Prostate gland (tissue), 2 donors: ENCODE measurements around the gene ILKAP. TPM values are rescaled to one million over a fixed set of nuclear protein-coding genes. Genes with fewer than 3 reads are reported as not detected.

Experiments used
- DNase-seq: peaks from one replicate; pipeline ENCODE4 v3.0.0-alpha.2; 2019; ENCODE audit warnings: low spot score
- H3K27ac ChIP-seq, 2 donors: fragments of 200-600 bp; sonication (generic); 2 replicates each; pipeline ENCODE4 v1.5.1; 2017 to 2019
- H3K27me3 ChIP-seq: fragments of 200-600 bp; sonication (generic); replicated peaks from 2 replicates; pipeline ENCODE4 v1.5.1; 2019; ENCODE audit not compliant: insufficient read depth
- H3K36me3 ChIP-seq, 2 donors: fragments of 200-600 bp; sonication (generic); 1 replicate in 1 of 2; 2 replicates in 1 of 2; pipeline versions ENCODE4 v1.5.1 to v1.8.1; 2017 to 2019
- H3K4me1 ChIP-seq: fragments of 200-600 bp; sonication (generic); replicated peaks from 2 replicates; pipeline ENCODE4 v1.5.1; 2019
- H3K4me3 ChIP-seq, 2 donors: fragments of 200-600 bp; sonication (generic); 2 replicates each; pipeline ENCODE4 v1.5.1; 2017 to 2019
- H3K9me3 ChIP-seq: fragments of 200-600 bp; sonication (generic); 2 replicates; pipeline ENCODE4 v1.5.1; 2017
- POLR2A ChIP-seq: fragments of 450-650 bp; IDR thresholded peaks from one replicate; pipeline ENCODE4 v1.6.1; 2016; ENCODE audit warnings: antibody characterized with exemption, mild to moderate bottlenecking
- POLR2AphosphoS5 ChIP-seq: sonication (generic); formaldehyde crosslinking; IDR thresholded peaks from one replicate; pipeline ENCODE4 v1.6.1; 2017; ENCODE audit warnings: antibody characterized with exemption
- WGBS: methylation state at CpG from one replicate; pipeline ENCODE4 v1.1.5; 2018; 5-methylcytosine and 5-hydroxymethylcytosine counted together
- intact Hi-C: fragments of 100-400 bp; cut with DNase I; formaldehyde crosslinking; loops from one replicate; pipeline ENCODE4 v1.14.2; 2022
- total RNA-seq, 2 donors: library from RNA; depleted of rRNA; stranded (reverse); fragments of >200 nt; gene quantifications; one replicate each; pipeline ENCODE4 v1.1.0, GENCODE V29; 2016
- TF ChIP-seq, protein P1 (sequence below), 4 experiments: fragments of 200-600 bp in 2 of 4; fragments of 450-650 bp in 2 of 4; sonication (generic) in 2 of 4; IDR thresholded peaks; 1 replicate in 3 of 4; 2 replicates in 1 of 4; pipeline ENCODE4 v1.5.1; 2016 to 2019; ENCODE audit warnings: antibody characterized with exemption in 4 of 4, mild to moderate bottlenecking in 2 of 4, moderate library complexity in 2 of 4

The ILKAP gene
- total RNA-seq, 2 donors from 2014 or later: 33.6 to 41.8 TPM

- Histone ChIP-seq H3K36me3 (peaks cover 0 to 6% of the 10 kb centered on the region in 2 donors), H3K27ac (no peak overlapping the region), H3K4me3 (no peak overlapping the region), H3K9me3 (no peaks in the 10 kb centered on the region), H3K4me1 (peaks cover 19% of the 10 kb centered on the region), H3K27me3 (no peaks in the 10 kb centered on the region)
- DNase-seq: no peak
- TF ChIP-seq POLR2A: no peak
- no peak for TF ChIP-seq POLR2AphosphoS5
- TF ChIP-seq, protein P1, sequence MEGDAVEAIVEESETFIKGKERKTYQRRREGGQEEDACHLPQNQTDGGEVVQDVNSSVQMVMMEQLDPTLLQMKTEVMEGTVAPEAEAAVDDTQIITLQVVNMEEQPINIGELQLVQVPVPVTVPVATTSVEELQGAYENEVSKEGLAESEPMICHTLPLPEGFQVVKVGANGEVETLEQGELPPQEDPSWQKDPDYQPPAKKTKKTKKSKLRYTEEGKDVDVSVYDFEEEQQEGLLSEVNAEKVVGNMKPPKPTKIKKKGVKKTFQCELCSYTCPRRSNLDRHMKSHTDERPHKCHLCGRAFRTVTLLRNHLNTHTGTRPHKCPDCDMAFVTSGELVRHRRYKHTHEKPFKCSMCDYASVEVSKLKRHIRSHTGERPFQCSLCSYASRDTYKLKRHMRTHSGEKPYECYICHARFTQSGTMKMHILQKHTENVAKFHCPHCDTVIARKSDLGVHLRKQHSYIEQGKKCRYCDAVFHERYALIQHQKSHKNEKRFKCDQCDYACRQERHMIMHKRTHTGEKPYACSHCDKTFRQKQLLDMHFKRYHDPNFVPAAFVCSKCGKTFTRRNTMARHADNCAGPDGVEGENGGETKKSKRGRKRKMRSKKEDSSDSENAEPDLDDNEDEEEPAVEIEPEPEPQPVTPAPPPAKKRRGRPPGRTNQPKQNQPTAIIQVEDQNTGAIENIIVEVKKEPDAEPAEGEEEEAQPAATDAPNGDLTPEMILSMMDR (IDR thresholded peaks at IDR 0.05): no peak
- WGBS: 61% methylated on average over 7 of the region's 7 CpGs
- intact Hi-C loops: no loop called here
Measured at GRCh38 chr2:238242731-238243495, 39.4 kb upstream of the ILKAP start.

GRCh38 chr2:238241970-238242369 is 38.5 kb upstream of the ILKAP start:
- no peaks in the 10 kb centered on the region for H3K36me3 ChIP-seq
- no peaks in the 10 kb centered on the region for H3K27me3 ChIP-seq
- 66% methylated on average over 2 of the region's 2 CpGs for WGBS
- no peak for DNase-seq
- peaks cover 19% of the 10 kb centered on the region for H3K4me1 ChIP-seq
- H3K9me3 ChIP-seq: no peaks in the 10 kb centered on the region
- no peak for TF ChIP-seq POLR2AphosphoS5
- TF ChIP-seq, protein P1 (IDR thresholded peaks at IDR 0.05): no peak
- TF ChIP-seq POLR2A: no peak
- H3K27ac ChIP-seq: no peak overlapping the region
- no peak overlapping the region for H3K4me3 ChIP-seq
- intact Hi-C loops: no loop called here

DNA sequence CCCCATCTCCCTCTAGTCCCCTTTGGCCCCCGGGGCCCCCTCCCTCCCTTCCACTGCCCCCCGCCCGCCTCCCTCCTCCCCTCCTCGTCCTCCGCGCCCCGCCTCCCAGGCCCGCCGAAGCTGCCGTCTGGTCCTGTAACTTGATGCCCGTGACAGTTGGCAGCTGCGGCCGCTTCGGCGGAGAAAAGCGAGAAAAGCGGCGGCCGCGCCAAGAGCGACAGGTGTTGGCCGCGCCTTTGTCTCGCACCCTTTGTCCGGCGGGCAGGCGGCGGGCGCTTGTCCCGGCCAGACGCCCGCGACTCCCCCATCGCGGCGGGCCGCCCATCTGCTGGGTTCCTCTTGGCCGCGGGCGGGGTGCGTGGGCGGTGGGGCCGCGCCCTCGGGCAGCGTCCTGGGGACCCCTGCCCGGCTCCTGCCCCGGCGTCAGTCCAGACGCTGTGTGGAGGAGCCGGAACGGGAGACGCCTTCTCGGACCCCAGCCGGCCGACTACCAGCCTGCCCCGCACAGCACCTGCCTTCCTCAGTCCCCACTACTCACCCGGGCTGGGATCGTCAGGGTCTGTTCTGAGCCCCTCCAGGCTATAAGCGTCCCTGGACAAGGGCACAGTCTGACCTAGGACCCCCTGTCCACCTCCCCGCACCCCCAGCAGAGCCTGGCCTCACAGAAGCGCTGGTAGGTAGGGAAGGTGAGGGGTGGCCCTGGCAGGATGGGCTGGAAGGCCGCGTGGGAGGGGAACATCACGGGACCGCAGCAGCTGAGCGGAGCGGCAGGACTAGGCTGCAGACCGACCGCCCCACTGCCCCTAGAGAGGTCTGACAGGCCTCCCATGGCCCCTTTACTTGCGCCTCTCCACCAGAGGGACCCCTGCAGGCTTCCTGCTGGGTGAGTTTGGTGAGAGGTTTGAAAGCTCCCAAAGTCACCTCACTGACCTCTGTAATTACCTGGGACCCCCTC is 37.5 kb upstream of the ILKAP start:
- 16% methylated on average over 46 of the region's 71 CpGs for WGBS
- Histone ChIP-seq H3K27me3 (no peaks in the 10 kb centered on the region), H3K9me3 (no peaks in the 10 kb centered on the region), H3K27ac (no peak overlapping the region), H3K4me1 (peaks cover 19% of the 10 kb centered on the region), H3K4me3 (peak overlapping the region; percentile 3 to 63), H3K36me3 (no peaks in the 10 kb centered on the region)
- intact Hi-C loops: no loop called here
- peak; percentile 63 for DNase-seq
- TF ChIP-seq POLR2A (no peak), POLR2AphosphoS5 (no peak)
- TF ChIP-seq, protein P1 (IDR thresholded peaks at IDR 0.05): no peak

GRCh38 chr2:238239863-238240756 is 36.6 kb upstream of the ILKAP start, which contains the start of gene HES6:
Gene HES6, minus strand, starts transcription at chr2:238240038. Its CDS starts 133 bp downstream, at chr2:238239905.
- 0% methylated on average over 57 of the region's 105 CpGs for WGBS
- DNase-seq: peak; percentile 88
- Histone ChIP-seq H3K9me3 (no peaks in the 10 kb centered on the region), H3K4me3 (peak within 1 kb of the TSS; percentile 53 to 63), H3K27me3 (no peaks in the 10 kb centered on the region), H3K4me1 (peaks cover 19% of the 10 kb centered on the region), H3K27ac (no peak within 1 kb of the TSS), H3K36me3 (no peaks in the 10 kb centered on the region)
- intact Hi-C loops: no loop called here
- TF ChIP-seq, protein P1 (IDR thresholded peaks at IDR 0.05): peak in 2 of 4 experiments; percentile 27 to 44
- peak; percentile 83 for TF ChIP-seq POLR2A
- TF ChIP-seq POLR2AphosphoS5: peak; percentile 62
